OCI-LY3 (cell line): ENCODE data around the gene EHBP1.

ENCODE experiments used
- CTCF ChIP-seq: fragments of 200-600, 300-600 bp; sonication (generic); IDR thresholded peaks from 2 replicates; pipeline ENCODE4 v1.5.1; 2014; ENCODE audit warnings: antibody characterized with exemption, low read length, low read depth
- EZH2phosphoT487 ChIP-seq: fragments of 200-600 bp; shearing (Covaris generic); IDR thresholded peaks from 2 replicates; pipeline ENCODE4 v1.6.1; 2018; ENCODE audit warnings: antibody characterized with exemption, mixed run types, low read depth

GRCh38 chr2:62808554-62808953 lies 103.0 kb downstream of the EHBP1 start:
- no peak for TF ChIP-seq CTCF
- TF ChIP-seq EZH2phosphoT487: no peak
